GM19328 (cell line): ENCODE results near the gene MTM1.

Experiments used
- ATAC-seq: cut with Tn5 transposase; IDR thresholded peaks from one replicate; pipeline ENCODE4 v1.9.1; 2021; ENCODE audit warnings: mild to moderate bottlenecking, moderate library complexity; ENCODE audit not compliant: unreplicated experiment

Gene MTM1

GRCh38 chrX:150548251-150548650 is 20.2 kb upstream of the MTM1 start:
- ATAC-seq, result no peak

- no peak for ATAC-seq
Measured at GRCh38 chrX:150548684-150549083, 19.7 kb upstream of the MTM1 start.

GRCh38 chrX:150551963-150552362 is 16.5 kb upstream of the MTM1 start:
- ATAC-seq, result no peak

GRCh38 chrX:150558424-150558823 is 10.0 kb upstream of the MTM1 start:
- ATAC-seq, result no peak

- no peak for ATAC-seq
Measured at GRCh38 chrX:150564838-150565237, 3.6 kb upstream of the MTM1 start.

GRCh38 chrX:150565551-150565950 is 2.9 kb upstream of the MTM1 start:
- ATAC-seq, result no peak

GRCh38 chrX:150566734-150567182 is 1.7 kb upstream of the MTM1 start:
- ATAC-seq, result no peak

- no peak for ATAC-seq
Measured at GRCh38 chrX:150567645-150568319, 639 bp upstream of the MTM1 start.

GRCh38 chrX:150569155-150569477 is 695 bp downstream of the MTM1 start:
- ATAC-seq, result peak; percentile 18

GRCh38 chrX:150570512-150570911 is 2.1 kb downstream of the MTM1 start:
- ATAC-seq, result no peak

GRCh38 chrX:150572206-150572605 is 3.8 kb downstream of the MTM1 start:
- no peak for ATAC-seq

- ATAC-seq, result no peak
Measured at GRCh38 chrX:150573106-150573505, 4.7 kb downstream of the MTM1 start.

- peak; percentile 38 for ATAC-seq
Measured at GRCh38 chrX:150573702-150574101, 5.3 kb downstream of the MTM1 start.

- no peak for ATAC-seq
Measured at GRCh38 chrX:150574559-150575418, 6.4 kb downstream of the MTM1 start.

- ATAC-seq, result no peak
Measured at GRCh38 chrX:150575419-150575814, 7.0 kb downstream of the MTM1 start.

GRCh38 chrX:150577174-150577573 is 8.8 kb downstream of the MTM1 start:
- ATAC-seq, result no peak

- no peak for ATAC-seq
Measured at GRCh38 chrX:150581093-150581775, 12.8 kb downstream of the MTM1 start.

GRCh38 chrX:150582338-150582948 is 14.0 kb downstream of the MTM1 start:
- no peak for ATAC-seq

GRCh38 chrX:150587585-150588503 is 19.4 kb downstream of the MTM1 start:
- ATAC-seq, result no peak

- no peak for ATAC-seq
Measured at GRCh38 chrX:150594584-150594983, 26.2 kb downstream of the MTM1 start.
